NCI-H345 treated with DMSO at 0.1 percent for 48 hours (cell line): ENCODE data around the gene DUS1L.

Source experiments
- DNase-seq: peaks from one replicate; lab custom pipeline; 2025; ENCODE audit not compliant: unreplicated experiment; lab: John Stamatoyannopoulos, UW

Gene DUS1L

DNA sequence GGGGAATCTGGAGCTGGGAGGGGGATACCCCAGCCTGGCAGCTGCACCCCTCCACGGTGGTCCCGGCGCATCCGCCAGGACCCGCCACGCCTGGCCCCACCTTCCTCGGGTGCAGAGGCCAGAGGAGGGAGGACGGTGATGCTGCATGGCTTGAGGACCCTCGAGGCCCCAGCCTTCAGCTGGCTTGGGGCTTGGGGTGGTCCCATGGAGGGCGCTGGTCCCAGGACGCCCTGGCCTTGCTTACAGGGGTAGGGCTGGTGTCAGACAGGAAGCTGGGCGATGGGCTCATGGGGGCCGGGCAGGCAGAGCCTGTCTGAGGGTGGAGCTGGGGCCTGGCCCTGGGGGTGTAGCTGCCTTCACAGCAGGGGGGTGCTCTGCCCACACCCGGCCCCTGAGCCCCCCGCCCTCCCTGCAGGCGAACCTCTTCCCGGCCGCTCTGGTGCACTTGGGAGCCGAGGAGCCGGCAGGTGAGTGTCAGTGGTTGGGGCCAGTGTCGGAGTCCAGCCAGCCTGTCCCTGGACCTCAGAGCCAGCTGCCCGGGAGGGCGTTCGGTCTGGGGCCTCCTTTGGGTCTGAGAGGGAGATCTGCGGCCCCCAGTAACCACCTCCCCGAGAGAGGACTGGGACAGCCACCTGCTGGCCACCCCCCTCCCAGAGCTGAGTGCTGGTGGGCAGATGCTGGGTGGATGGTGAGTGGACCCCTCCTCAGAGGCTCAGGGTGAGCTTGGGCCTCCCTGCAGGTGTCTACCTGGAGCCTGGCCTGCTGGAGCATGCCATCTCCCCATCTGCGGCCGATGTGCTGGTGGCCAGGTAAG is 49.3 kb downstream of the DUS1L start:
- DNase-seq: no peak

DNA sequence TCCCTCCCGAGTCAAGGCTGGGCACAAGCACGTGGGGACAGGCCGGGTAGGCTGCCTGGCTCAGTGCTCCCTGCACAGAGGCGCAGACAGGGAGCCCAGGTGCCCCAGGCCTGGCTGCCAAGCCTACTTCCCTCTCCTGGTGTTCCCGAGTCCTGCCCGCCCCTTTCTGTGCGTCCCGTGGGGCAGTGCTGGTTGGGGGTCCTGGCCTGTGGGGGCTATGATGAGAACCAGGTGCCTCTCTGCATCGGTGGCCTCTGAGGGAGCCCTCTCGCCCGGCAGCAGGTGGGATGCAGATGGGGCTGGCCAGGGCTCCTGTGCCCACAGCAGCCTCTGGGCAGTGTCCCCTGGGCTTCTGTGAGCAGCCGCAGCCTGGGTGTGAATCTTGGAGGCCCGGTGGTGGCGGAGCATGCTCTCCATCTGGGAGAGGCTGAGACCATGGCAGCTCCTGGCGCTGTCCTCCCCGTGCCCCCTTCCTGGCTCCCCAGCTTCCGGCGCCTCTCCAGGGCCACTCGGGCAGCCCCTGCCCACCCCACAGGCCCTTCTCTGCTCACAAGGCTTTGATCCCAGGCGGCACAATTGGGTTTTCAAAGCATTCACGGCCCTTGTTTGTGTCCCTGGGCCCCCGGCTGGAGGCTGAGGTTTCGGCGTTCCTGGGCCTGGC is 50.2 kb downstream of the DUS1L start:
- DNase-seq: no peak

DNA sequence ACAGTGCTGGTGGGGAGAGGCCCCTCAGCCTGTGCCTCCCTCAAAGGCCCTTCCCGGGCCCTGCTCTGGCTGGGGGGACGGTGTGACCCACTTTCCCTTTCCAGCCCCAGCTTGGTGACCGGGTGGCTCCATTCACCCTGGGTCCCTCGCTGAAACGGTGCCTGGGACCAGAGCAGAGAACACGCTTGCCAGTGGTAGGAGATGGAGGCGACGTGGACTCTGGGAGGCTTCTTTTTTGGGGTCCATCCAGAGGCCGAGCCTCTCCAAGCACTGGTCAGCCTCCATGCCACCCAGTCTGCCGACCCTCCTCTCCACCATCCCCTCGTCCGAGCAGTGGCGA is 50.7 kb downstream of the DUS1L start:
- no peak for DNase-seq

DNA sequence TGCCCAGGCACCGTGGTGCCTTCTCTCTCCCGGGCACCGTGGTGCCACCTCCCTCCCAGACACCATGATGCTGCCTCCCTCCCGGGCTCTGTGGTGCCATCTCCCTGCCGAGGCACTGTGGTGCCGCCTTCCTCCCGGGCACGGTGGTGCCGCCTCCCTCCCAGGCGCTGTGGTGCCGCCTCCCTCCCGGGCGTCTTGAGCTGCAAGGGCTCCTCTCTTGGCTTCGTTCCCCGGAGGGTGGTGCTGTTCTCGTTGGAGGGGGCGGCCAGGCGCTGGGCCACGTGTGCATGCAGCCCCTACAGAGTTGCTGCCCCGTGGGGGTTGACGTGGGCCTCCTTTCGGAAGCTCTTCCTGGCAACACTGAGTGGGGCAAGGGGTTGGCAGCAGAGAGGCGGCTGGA is 51.2 kb downstream of the DUS1L start:
- DNase-seq: no peak

DNA sequence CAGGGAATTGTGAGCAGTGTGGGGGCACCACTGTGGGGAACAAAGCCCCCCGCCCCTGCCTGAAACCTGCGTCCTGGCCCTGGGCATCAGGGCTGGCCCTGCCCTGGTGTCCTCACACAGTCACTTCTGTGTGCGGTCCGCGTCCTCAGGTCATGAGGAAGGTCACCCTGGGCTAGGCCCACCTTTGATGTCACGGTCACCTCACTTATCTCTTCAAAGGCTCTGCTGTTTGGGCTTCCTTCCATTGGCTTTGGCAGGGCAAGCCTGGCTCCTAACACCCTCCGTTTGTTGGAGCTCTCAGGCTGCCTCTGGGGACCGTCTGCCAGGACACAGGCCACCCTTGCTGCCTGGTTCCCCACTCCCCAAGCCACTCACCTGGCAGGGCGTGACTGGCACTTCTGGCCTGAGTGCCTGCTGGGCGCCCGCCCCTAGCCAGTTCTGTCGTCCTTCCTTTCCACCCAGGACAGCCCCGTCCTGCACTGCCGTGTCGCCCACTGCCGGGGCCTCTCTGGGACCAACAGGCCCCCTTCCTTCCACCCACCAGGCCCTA is 51.8 kb downstream of the DUS1L start:
- no peak for DNase-seq

DNA sequence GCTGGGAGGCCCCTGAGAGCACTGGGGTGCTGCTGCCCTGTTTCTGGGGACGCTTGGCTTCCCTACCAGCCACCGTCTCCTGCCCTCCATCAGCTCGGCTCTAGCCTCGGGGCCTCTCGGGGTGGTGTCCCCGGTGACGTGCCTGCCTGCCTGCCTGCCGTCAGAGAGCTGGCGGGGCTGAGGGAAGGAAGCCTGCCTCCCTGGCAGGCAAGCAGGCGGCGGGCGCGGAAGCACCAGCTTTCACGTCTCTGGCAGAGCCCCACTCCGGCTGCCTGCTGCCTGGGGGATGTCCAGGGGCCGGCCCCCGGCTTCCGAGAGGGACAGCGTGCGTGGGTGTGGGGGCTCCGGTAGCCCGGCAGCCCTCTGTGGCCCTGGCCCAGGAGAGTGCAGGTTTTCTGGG is 52.3 kb downstream of the DUS1L start:
- DNase-seq: no peak

DNA sequence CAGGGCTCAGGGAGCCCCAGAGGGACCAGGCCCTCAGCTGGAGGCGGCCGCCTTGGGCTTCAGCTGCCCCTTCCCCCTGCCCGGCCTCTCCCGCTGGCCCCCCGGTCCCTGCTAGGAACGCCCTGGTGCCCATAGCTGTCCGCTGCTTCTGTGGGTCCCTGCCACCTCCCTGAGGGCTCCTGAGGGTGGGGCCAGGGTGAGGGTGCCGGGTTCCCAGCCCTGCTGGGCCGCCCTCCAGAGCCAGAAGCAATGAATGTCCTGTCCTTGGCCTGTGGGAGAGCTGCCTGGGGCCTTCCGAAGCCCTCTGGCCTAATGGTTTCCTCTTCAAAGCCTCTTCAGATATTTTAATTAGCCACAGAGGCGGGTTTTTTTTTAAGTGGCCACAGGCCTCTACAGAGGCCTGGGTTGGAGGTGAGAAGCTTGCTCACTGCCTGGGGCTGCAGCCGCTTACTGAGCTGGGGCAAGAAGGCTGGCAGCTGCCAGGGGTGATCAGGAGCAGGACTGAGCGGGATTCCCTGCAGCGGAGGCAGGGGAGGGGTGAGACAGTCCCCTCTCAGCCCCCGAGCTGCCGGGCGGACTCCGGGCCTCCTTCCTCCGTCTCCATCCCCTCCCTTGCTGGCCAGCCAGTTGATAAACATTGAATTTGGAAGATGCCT is 52.8 kb downstream of the DUS1L start:
- DNase-seq: no peak

DNA sequence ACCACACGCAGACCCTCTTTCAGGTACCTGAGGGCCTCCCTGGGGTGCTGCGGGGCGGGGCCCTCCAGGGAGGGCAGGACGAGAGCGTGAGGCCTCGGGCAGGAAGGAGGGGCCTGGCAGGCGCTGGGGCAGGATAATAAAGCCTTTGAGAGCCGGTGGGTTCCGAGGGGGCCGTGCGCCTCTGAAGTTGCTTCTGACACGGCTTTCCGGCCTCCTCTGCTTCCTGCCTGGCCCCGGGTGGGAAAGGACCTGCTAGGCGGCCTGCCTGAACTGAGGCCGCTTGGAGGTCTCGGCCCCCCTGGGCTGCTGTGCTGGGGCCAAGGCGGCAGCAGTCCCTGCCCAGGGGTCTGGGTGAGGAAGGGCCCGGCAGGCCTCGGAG is 53.4 kb downstream of the DUS1L start:
- DNase-seq: no peak

DNA sequence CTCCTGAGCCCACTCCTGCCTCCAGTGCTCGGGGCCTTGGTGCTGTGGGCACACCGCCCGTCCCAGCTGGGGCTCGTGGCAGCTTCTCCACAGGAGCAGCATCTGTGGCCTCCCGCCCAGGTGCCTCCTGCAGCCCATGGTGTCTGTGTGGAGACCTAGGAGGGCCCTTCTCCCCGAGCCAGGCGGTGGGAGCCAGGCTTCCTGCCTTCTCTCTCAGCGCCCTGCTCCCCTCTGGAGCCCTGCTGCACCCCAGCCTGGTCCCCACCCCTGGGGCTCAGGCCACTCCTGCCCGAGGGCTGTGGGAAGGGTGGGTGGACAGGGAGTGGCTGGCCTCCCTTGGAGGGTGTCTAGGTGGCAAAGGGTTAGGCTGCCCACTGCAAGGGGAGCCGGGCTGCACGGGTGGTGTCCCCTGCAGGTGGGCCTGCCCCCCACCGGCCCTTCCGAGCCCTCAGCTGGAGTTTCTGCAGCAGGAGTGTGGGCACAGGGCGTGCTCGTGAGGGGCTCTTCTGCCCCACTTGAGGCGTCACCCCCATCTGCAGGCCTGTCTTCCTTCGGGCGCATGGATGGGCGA is 53.9 kb downstream of the DUS1L start:
- DNase-seq: no peak

DNA sequence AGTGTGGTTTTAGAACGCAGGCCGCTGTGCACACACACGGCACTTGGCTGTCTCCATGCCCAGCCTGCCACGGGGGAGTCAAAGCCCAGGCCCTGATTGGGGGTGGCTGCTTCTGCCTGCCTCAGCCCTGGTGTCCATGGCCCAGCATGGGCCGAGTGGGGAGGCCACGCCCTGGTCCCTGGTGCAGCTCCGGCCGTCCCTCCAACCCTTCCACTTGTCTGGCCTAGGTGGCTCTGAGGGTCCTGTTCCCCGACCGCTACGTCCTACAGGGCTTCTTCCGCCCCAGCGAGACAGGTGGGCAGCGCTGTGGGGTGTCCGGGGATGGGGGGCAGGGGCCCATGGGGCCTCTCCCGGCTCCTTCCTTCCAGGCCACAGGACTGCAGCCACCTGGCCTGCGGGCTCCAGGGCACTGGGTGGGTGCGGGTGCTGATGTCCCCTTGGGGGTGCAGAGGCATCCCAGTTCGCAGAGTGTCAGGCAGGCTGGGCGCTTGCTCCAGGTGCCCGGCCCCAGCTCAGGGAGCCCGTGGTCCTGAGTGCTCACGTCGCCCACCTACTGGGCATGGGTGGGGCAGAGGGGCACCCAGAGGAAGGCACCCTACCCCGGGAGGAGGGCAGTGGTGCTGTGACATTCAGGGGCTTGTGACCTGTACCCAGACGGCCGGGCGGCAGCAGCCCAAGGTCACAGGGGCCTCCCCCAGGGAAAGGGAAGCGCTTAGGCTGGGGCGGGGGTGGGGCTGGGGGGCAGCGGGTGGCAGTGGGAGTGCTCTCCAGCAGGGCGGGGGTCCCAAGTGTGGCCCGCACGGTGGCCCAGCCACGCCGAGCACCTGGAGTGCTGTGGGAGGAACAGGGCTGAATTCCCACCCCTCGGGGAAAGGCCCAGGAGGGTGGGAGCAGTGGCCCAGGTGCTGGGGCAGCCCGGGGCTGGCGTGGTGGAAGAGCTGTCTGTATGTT is 54.8 kb downstream of the DUS1L start:
- no peak for DNase-seq

DNA sequence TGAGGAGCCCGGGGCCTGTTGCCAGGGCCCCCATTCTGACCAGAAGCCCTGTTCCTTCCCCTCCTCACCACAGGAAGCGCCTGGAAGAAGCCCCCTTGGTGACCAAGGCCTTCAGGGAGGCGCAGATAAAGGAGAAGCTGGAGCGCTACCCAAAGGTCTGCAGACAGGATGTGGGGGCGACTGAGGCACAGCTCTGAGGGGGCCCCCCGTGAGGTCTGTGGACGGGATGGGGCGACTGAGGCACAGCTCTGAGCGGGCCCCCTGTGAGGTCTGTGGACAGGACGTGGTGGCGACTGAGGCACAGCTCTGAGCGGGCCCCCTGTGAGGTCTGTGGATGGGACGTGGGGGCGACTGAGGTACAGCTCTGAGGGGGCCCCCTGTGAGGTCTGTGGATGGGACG is 56.2 kb downstream of the DUS1L start:
- no peak for DNase-seq

DNA sequence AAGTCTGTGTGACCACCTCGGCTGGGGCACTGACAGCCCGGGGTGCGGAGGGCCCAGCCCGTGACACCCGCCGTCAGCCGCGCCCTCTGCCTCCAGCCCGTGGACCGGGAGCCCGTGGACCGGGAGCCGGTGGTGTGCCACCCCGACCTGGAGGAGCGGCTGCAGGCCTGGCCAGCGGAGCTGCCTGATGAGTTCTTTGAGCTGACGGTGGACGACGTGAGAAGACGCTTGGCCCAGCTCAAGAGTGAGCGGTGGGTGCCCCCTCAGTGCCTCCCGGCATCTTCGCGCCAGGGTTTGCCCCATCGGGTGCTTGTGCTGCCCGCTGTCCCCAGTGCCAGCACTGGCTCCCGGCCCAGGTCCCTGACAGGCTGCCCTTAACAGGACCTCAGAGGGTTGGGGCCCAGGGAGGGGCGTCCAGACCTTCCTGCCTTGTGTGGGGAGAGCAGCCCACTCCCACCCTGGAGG is 56.6 kb downstream of the DUS1L start:
- DNase-seq: no peak

DNA sequence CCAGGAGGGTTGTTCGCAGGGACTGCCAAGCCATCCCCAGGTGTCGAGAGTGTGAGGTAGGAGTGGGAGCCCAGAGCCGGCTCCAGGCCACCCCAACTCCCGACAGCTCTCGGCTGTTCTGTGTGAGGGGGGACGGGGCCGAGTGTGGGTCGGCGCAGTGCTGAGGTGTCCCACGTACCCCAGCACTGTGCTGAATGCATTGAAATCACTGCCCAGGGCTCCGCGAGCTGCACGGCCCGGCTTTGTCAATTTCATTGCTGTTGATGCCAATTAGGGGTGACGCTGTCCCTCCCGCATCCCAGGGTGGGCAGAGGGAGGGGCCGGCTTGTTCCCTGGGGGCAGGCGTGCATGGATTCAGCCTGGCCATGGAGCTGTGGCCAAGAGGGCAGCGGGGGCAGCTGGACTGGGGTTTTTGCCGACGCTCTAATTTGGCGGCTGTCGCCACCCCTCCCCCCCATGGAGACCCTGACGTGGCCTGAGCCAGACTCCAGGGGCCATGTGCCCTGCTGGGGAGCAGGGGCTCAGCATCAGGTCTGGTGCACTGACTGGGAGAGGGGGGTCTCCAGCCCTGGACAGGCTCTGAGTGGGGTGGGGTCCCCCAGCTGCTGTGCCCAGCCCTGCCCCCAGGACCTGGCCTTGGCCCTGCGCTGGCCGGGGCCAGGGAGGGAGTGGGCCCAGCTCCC is 57.2 kb downstream of the DUS1L start:
- DNase-seq: no peak
